WERI-Rb-1 (cell line): ENCODE results near the gene HSD17B7.

Source experiments
- DNase-seq: peaks from one replicate; pipeline ENCODE4 v3.0.0-alpha.2; 2020
- H3K27ac ChIP-seq: fragments of 250-450 bp; sonication (Bioruptor Pico); 2 replicates; pipeline ENCODE4 v1.5.1; 2020; ENCODE audit warnings: mild to moderate bottlenecking, moderate library complexity
- H3K27me3 ChIP-seq: fragments of 250-450 bp; sonication (Bioruptor Pico); 2 replicates; pipeline ENCODE4 v1.5.1; 2021; ENCODE audit warnings: mild to moderate bottlenecking, low read depth, moderate library complexity; ENCODE audit not compliant: insufficient read depth, severe bottlenecking
- H3K36me3 ChIP-seq: fragments of 250-450 bp; sonication (Bioruptor Pico); 2 replicates; pipeline ENCODE4 v1.5.1; 2020; ENCODE audit warnings: mild to moderate bottlenecking, moderate library complexity
- H3K4me3 ChIP-seq: 2 replicates; pipeline ENCODE4 v1.5.1; 2011; ENCODE audit warnings: low read depth, mild to moderate bottlenecking, control low read depth, low read length
- H3K9me3 ChIP-seq: fragments of 250-450 bp; sonication (Bioruptor Pico); 2 replicates; pipeline ENCODE4 v1.5.1; 2021; ENCODE audit warnings: mild to moderate bottlenecking, moderate library complexity; ENCODE audit not compliant: severe bottlenecking
- TF ChIP-seq, protein P1 (sequence below): IDR thresholded peaks from 2 replicates; pipeline ENCODE4 v1.5.1; 2011; ENCODE audit warnings: low read depth, mild to moderate bottlenecking, control low read depth, inconsistent platforms, low read length

HSD17B7 gene

DNA sequence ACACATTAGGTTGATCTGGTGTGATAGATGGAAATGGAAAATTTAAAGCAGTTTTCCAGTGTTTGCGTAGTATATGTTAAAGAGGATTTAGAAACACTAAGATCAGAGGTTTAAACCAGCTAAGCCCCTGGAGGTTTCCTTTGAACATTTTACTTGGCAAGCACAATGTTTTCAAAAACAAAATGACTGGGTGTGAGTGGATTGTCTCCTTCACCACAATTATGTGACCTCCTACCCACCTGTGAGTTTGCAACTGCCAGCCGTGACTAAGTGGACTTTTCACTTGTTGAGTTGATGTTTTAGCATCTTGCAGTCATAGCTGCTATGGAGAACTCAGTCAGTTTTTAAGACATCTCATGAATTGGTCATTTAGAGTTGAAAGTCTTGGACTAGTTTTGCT lies 65.8 kb downstream of the HSD17B7 start:
- H3K27ac ChIP-seq: no peak overlapping the region
- no peaks in the 10 kb centered on the region for H3K27me3 ChIP-seq
- TF ChIP-seq, protein P1, sequence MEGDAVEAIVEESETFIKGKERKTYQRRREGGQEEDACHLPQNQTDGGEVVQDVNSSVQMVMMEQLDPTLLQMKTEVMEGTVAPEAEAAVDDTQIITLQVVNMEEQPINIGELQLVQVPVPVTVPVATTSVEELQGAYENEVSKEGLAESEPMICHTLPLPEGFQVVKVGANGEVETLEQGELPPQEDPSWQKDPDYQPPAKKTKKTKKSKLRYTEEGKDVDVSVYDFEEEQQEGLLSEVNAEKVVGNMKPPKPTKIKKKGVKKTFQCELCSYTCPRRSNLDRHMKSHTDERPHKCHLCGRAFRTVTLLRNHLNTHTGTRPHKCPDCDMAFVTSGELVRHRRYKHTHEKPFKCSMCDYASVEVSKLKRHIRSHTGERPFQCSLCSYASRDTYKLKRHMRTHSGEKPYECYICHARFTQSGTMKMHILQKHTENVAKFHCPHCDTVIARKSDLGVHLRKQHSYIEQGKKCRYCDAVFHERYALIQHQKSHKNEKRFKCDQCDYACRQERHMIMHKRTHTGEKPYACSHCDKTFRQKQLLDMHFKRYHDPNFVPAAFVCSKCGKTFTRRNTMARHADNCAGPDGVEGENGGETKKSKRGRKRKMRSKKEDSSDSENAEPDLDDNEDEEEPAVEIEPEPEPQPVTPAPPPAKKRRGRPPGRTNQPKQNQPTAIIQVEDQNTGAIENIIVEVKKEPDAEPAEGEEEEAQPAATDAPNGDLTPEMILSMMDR: no peak
- H3K4me3 ChIP-seq: no peak overlapping the region
- no peak for DNase-seq
- no peaks in the 10 kb centered on the region for H3K36me3 ChIP-seq
- H3K9me3 ChIP-seq: no peaks in the 10 kb centered on the region

DNA sequence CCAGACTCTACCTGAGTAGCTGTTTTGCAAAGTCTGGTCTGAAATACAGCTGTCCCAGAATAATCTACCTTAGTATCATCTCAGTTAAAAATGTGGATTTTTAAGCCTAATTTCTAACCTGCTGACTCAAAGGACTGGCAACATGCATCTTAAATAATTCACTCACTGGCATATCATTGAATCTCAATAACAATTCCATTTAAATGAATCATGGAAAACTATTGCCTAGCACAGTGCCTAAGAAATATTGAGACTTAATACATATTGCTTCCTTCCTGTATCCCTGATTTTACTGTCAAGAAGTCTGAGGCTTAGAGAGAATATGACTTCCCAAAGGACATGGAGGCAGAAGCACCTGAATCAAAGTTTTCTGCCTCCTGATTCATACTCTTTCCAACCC lies 67.3 kb downstream of the HSD17B7 start:
- TF ChIP-seq, protein P1: no peak
- H3K27me3 ChIP-seq: no peaks in the 10 kb centered on the region
- no peaks in the 10 kb centered on the region for H3K36me3 ChIP-seq
- no peak overlapping the region for H3K4me3 ChIP-seq
- H3K9me3 ChIP-seq: no peaks in the 10 kb centered on the region
- DNase-seq: no peak
- no peak overlapping the region for H3K27ac ChIP-seq

DNA sequence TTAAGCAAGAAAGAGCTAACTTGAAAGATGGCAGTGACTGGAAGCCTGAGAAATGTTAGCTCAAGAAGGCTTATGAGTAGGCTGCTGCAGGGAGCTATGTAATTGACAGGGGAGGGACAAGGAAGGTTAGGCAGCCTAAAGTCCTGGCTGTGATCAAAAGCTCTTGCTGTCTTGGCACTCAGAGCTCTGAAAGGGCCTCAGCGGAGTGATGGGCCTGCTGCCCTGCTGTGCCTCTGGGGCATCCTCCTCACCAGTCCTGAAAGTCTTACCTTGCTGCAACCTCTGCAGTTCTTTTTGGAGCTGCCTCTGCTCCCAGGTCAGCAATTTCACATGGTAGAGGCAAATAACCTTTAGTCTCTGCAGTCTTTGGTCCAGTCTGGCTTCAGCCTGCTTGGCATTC lies 68.7 kb downstream of the HSD17B7 start:
- no peaks in the 10 kb centered on the region for H3K27me3 ChIP-seq
- H3K36me3 ChIP-seq: no peaks in the 10 kb centered on the region
- DNase-seq: no peak
- no peaks in the 10 kb centered on the region for H3K9me3 ChIP-seq
- H3K4me3 ChIP-seq: no peak overlapping the region
- H3K27ac ChIP-seq: no peak overlapping the region
- TF ChIP-seq, protein P1: no peak

DNA sequence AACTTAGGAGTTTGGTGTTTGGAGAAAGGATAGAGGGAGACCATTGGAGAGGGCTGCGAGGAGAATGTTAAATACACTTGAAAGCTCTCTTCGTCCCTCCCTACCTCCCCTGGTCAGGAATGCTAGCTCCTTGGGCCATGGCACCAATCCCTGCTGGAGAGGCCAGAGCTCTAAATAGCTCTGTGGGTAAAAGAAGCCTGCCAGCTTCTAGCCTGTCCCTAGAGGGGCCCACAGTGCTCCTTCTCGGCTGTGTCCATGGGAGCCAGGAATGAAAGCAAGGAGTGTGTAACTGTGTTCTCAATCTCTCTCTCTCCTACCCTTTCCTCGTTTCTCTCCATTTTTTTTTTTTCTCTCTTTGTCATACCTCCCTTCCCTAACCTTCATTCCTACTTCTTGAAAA lies 70.6 kb downstream of the HSD17B7 start, which contains the start of gene CCDC190:
Gene CCDC190, minus strand, starts transcription at position 75 of the 400 bp plus-strand sequence. CDS start 1,529 bp downstream, outside the sequence.
- Histone ChIP-seq H3K9me3 (no peaks in the 10 kb centered on the region), H3K36me3 (no peaks in the 10 kb centered on the region), H3K4me3 (no peak within 1 kb of the TSS), H3K27ac (no peak within 1 kb of the TSS), H3K27me3 (no peaks in the 10 kb centered on the region)
- no peak for DNase-seq
- TF ChIP-seq, protein P1: no peak

DNA sequence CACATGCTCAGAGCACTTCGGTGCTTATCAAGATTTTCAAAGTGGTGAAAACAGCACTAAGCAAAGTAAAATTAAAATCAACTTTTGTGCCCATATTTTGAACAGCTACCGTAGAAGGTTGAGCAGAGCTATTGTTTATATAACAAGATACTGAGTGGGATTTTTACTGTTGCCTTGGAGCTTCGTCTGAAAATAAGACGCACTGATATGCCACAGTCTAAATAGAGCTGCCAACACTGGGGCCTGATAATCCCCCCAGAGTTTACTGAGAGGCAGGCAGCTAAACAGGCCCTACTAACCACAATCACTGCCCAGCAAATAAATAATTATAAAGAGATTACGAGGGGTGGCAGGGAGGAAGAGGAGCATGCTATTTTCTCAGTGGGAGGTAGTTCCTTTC lies 71.1 kb downstream of the HSD17B7 start:
- Histone ChIP-seq H3K9me3 (no peaks in the 10 kb centered on the region), H3K36me3 (no peaks in the 10 kb centered on the region), H3K4me3 (no peak overlapping the region), H3K27ac (no peak overlapping the region), H3K27me3 (no peaks in the 10 kb centered on the region)
- no peak for DNase-seq
- TF ChIP-seq, protein P1: no peak
